Stimulated activated naive B cell treated with anti-CD40 and anti-IgM and Interleukin-4, amounts not matched to agents 10 μg/mL and 1 μg/mL and 100 μg/mL, for 72 hours (primary cell): ENCODE measurements around the gene ARL6IP5.
A peak's percentile ranks its signal among the peaks of the same experiment; 100 is the strongest.

Experiments
- ATAC-seq, 2 donors: fragments of 150-1000 bp; cut with Tn5 transposase; replicated peaks; 2 replicates each; pipeline ENCODE4 v1.10.0; 2021; ENCODE audit warnings: moderate library complexity in 1 of 2
- DNase-seq: peaks from one replicate; pipeline ENCODE4 v3.0.0; 2021
- H3K27ac Mint-ChIP-seq: one replicate; pipeline ENCODE4 v1.8.0; 2022; ENCODE audit warnings: mild to moderate bottlenecking, mixed read lengths
- H3K27me3 Mint-ChIP-seq, 2 donors: one replicate each; pipeline ENCODE4 v1.8.0; 2022; ENCODE audit warnings: mixed read lengths in 2 of 2
- H3K36me3 Mint-ChIP-seq, 2 donors: one replicate each; pipeline ENCODE4 v1.8.0; 2022; ENCODE audit warnings: mixed read lengths in 2 of 2, mild to moderate bottlenecking in 1 of 2
- H3K4me1 Mint-ChIP-seq, 2 donors: one replicate each; pipeline ENCODE4 v1.8.0; 2022; ENCODE audit warnings: mixed read lengths in 2 of 2, mild to moderate bottlenecking in 1 of 2
- H3K4me3 Mint-ChIP-seq, 2 donors: one replicate each; pipeline ENCODE4 v1.8.0; 2022; ENCODE audit warnings: mild to moderate bottlenecking in 2 of 2, mixed read lengths in 2 of 2, moderate library complexity in 1 of 2
- H3K9me3 Mint-ChIP-seq, 2 donors: one replicate each; pipeline ENCODE4 v1.8.0; 2022; ENCODE audit warnings: mixed read lengths in 2 of 2, mild to moderate bottlenecking in 1 of 2

ARL6IP5 gene

GRCh38 chr3:69116162-69116561, 31.4 kb downstream of the ARL6IP5 start:
- Mint-ChIP-seq H3K4me3 (no peak overlapping the region), H3K27ac (no peak overlapping the region), H3K27me3 (peaks cover 0 to 5% of the 10 kb centered on the region in 2 donors), H3K9me3 (no peaks in the 10 kb centered on the region), H3K36me3 (no peaks in the 10 kb centered on the region), H3K4me1 (peaks cover 3 to 4% of the 10 kb centered on the region in 2 donors)
- ATAC-seq (no peak), DNase-seq (no peak)

DNA sequence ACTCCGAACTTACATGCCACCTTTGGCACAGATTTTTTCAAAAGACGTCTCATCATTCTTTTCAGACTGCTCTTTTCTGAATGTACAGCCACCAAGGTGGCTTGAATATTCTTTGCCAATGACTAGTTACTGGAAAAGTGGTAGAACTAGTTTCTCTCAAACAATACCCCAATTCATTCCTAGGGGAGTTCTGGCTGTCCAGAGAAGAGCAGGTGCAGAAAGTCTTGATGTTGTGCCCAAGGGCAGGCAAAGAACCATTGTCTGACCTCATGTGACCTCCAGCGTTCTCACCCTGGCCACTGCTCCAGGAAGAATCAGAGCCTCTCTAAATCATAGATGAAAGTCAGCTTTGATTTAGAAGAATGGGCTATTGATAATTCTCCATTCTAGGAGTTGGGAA, 32.2 kb downstream of the ARL6IP5 start:
- H3K36me3 Mint-ChIP-seq = no peaks in the 10 kb centered on the region
- H3K4me1 Mint-ChIP-seq = peaks cover 2 to 5% of the 10 kb centered on the region in 2 donors
- H3K27me3 Mint-ChIP-seq = peaks cover 0 to 5% of the 10 kb centered on the region in 2 donors
- ATAC-seq = no peak
- no peaks in the 10 kb centered on the region for H3K9me3 Mint-ChIP-seq
- no peak overlapping the region for H3K27ac Mint-ChIP-seq
- no peak for DNase-seq
- H3K4me3 Mint-ChIP-seq = no peak overlapping the region

- no peak overlapping the region for H3K27ac Mint-ChIP-seq
- no peak overlapping the region for H3K4me3 Mint-ChIP-seq
- no peak for ATAC-seq
- H3K9me3 Mint-ChIP-seq = no peaks in the 10 kb centered on the region
- H3K4me1 Mint-ChIP-seq = peaks cover 2 to 5% of the 10 kb centered on the region in 2 donors
- H3K27me3 Mint-ChIP-seq = peaks cover 0 to 5% of the 10 kb centered on the region in 2 donors
- no peaks in the 10 kb centered on the region for H3K36me3 Mint-ChIP-seq
- DNase-seq = no peak
Measured at GRCh38 chr3:69118555-69118954, 33.8 kb downstream of the ARL6IP5 start.

- H3K4me1 Mint-ChIP-seq = peaks cover 2 to 5% of the 10 kb centered on the region in 2 donors
- no peak overlapping the region for H3K27ac Mint-ChIP-seq
- H3K27me3 Mint-ChIP-seq = peaks cover 0 to 5% of the 10 kb centered on the region in 2 donors
- no peaks in the 10 kb centered on the region for H3K36me3 Mint-ChIP-seq
- DNase-seq (no peak), ATAC-seq (no peak)
- no peak overlapping the region for H3K4me3 Mint-ChIP-seq
- H3K9me3 Mint-ChIP-seq = no peaks in the 10 kb centered on the region
Measured at GRCh38 chr3:69119138-69119537, 34.4 kb downstream of the ARL6IP5 start.

DNA sequence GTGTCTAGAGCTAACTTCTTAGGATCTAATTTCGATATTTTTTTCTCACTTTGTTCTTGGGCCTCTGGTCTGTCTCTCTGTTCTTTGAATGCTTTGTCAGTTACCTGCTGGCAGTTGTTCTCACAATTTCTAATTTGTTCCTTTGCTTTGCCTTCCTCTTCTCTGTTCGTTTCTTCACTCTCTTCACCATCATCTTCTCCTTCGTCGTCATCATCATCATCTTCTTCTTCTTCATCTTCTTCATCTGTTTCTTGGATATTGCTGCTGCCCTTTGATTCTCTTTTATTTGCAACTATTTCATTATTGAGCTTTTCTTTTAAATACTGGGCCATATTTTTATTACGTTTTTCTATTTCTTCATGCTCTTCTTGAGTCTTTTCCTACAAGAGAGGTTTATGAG, 34.9 kb downstream of the ARL6IP5 start:
- Mint-ChIP-seq H3K27ac (no peak overlapping the region), H3K4me3 (no peak overlapping the region), H3K27me3 (peaks cover 0 to 5% of the 10 kb centered on the region in 2 donors), H3K4me1 (peaks cover 2 to 5% of the 10 kb centered on the region in 2 donors), H3K9me3 (no peaks in the 10 kb centered on the region), H3K36me3 (no peaks in the 10 kb centered on the region)
- DNase-seq = no peak
- no peak for ATAC-seq

DNA sequence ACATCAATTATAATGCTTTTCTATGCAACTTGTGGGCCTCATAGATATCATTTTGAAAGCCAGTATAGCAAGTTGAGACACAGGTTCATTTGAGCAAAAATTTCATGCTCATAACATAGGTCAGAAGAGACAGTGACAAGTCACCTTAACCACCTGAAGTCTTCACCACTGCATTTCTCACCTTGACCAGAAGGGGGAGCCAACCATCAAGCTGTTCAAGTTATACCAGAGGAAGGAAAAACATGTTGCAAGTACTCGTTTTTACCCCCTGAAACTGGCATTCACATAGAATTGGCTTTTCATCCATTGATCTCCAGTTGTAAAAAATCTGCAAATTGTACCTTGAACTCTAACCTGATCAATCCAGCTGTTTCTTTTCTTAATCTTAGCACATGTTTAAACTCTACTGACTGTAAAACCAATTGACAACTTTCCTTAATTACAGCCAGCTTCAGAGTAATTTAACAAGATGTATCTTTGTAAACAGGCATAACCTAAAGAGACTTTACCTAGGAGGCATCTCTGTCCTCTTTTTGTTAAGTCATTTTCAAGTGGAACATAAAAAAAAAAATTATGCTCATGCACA, 36.2 kb downstream of the ARL6IP5 start:
- no peak overlapping the region for H3K27ac Mint-ChIP-seq
- H3K27me3 Mint-ChIP-seq = peaks cover 0 to 5% of the 10 kb centered on the region in 2 donors
- DNase-seq (peak; percentile 58), ATAC-seq (peak; percentile 78 to 84)
- no peak overlapping the region for H3K4me3 Mint-ChIP-seq
- H3K4me1 Mint-ChIP-seq = peaks cover 2 to 5% of the 10 kb centered on the region in 2 donors
- H3K9me3 Mint-ChIP-seq = no peaks in the 10 kb centered on the region
- no peaks in the 10 kb centered on the region for H3K36me3 Mint-ChIP-seq

- DNase-seq (no peak), ATAC-seq (no peak)
- Mint-ChIP-seq H3K4me1 (peaks cover 2 to 5% of the 10 kb centered on the region in 2 donors), H3K4me3 (no peak overlapping the region), H3K27me3 (peaks cover 0 to 5% of the 10 kb centered on the region in 2 donors), H3K36me3 (no peaks in the 10 kb centered on the region), H3K27ac (no peak overlapping the region), H3K9me3 (no peaks in the 10 kb centered on the region)
Measured at GRCh38 chr3:69121513-69121912, 36.8 kb downstream of the ARL6IP5 start.

DNA sequence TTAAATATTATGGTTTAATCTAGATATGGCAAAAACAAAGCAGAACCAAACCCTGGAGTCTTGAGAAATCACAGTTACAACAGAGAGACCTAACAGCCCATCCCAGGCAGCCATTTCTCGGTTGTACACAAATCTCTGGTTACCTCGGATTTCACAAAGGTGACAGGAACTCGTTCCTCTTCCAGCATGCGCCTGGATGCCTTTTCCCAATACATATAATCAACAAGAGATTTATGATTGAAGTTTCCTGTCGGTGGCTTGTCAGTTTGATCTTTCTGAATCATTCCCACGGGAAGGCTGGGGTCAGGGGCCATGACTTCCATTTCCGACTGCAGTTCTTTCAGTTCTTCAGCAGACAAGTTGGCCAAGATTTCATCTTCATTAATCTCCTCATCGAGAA, 37.2 kb downstream of the ARL6IP5 start:
- Mint-ChIP-seq H3K27me3 (peaks cover 0 to 8% of the 10 kb centered on the region in 2 donors), H3K4me3 (no peak overlapping the region), H3K4me1 (peaks cover 2 to 5% of the 10 kb centered on the region in 2 donors), H3K9me3 (no peaks in the 10 kb centered on the region), H3K27ac (no peak overlapping the region), H3K36me3 (no peaks in the 10 kb centered on the region)
- DNase-seq (no peak), ATAC-seq (no peak)

- Mint-ChIP-seq H3K27me3 (peaks cover 0 to 10% of the 10 kb centered on the region in 2 donors), H3K4me1 (peaks cover 2 to 5% of the 10 kb centered on the region in 2 donors), H3K27ac (no peak within 1 kb of the TSS), H3K4me3 (no peak within 1 kb of the TSS), H3K36me3 (no peaks in the 10 kb centered on the region), H3K9me3 (no peaks in the 10 kb centered on the region)
- no peak for ATAC-seq
- DNase-seq = no peak
Measured at GRCh38 chr3:69122403-69122802, 37.7 kb downstream of the ARL6IP5 start, which contains the start of gene LMOD3. LMOD3 (minus strand) TSS chr3:69122595; CDS start chr3:69122386, 209 bp downstream.

- Mint-ChIP-seq H3K36me3 (no peaks in the 10 kb centered on the region), H3K27me3 (peaks cover 0 to 5% of the 10 kb centered on the region in 2 donors), H3K9me3 (no peaks in the 10 kb centered on the region), H3K4me3 (no peak overlapping the region), H3K27ac (no peak overlapping the region), H3K4me1 (peaks cover 0 to under 1% of the 10 kb centered on the region in 2 donors)
- ATAC-seq = no peak
- DNase-seq = no peak
Measured at GRCh38 chr3:69126216-69126615, 41.5 kb downstream of the ARL6IP5 start.

- no peaks in the 10 kb centered on the region for H3K36me3 Mint-ChIP-seq
- no peaks in the 10 kb centered on the region for H3K4me1 Mint-ChIP-seq
- H3K4me3 Mint-ChIP-seq = no peak overlapping the region
- DNase-seq (no peak), ATAC-seq (no peak)
- no peaks in the 10 kb centered on the region for H3K9me3 Mint-ChIP-seq
- H3K27ac Mint-ChIP-seq = no peak overlapping the region
- H3K27me3 Mint-ChIP-seq = peaks cover 0 to 5% of the 10 kb centered on the region in 2 donors
Measured at GRCh38 chr3:69126999-69127398, 42.3 kb downstream of the ARL6IP5 start.

DNA sequence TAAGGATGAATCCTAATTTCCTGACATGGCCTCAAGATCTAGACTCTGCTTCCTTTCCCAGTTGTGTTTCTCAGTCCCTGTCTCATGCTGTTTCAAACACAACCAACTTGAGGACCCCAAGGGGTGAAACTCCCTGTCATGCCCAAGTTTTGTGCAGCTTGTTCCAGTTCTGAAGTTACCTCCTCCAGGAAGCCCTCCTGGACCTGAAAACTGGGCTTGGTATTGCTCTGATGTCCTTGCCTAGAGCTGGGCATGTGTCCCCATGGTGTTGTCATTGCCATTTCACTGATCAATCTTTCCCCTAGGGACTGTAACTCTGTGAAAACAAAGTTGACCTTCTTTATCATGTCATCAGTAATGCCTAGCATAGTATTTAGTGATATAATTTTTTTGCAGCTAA, 43.8 kb downstream of the ARL6IP5 start:
- ATAC-seq = no peak
- H3K27ac Mint-ChIP-seq = no peak overlapping the region

DNA sequence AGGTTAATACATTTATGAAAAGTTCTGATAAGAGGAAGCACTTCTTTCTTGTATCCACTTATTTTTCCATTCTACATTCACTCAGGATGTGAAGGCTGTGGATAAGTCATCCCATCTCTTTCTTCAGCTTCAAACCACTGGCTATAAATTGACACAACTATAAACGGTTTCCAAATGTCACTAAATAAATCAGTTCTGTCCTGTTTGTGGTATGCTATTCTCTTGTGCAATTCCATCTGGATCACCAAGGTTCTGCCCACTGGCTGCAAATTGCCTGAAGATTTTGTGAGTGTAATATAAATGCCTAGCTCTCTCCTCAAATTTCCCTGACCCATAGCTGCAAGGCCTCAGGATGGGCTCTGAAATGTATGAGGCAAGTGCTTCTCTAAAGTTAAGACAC, 44.8 kb downstream of the ARL6IP5 start:
- DNase-seq = no peak
- peaks cover 0 to 5% of the 10 kb centered on the region in 2 donors for H3K27me3 Mint-ChIP-seq

More for the DNA sequence above, 43.8 kb downstream of the ARL6IP5 start:
- Mint-ChIP-seq H3K4me1 (no peaks in the 10 kb centered on the region), H3K27me3 (peaks cover 0 to 5% of the 10 kb centered on the region in 2 donors), H3K9me3 (no peaks in the 10 kb centered on the region), H3K4me3 (no peak overlapping the region), H3K36me3 (no peaks in the 10 kb centered on the region)
- DNase-seq = no peak

DNA sequence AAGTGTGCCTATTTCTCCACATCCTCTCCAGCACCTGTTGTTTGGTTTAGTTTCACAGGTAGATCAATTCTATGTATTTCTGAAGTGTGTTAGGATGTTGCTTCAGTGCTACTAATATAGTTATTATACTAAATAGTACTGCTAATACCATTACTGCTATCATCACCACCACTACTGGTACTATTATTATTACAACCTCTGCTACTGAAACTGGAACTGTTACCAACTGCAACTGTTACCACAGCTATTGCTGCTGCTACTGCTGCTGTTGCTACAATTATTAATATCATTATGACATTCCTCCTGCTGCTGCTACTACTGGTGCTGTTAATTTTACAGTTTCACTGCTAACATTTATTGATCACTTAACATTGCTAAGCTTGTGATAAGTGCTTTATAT, 46.0 kb downstream of the ARL6IP5 start:
- Mint-ChIP-seq H3K9me3 (no peaks in the 10 kb centered on the region), H3K4me1 (no peaks in the 10 kb centered on the region), H3K36me3 (no peaks in the 10 kb centered on the region), H3K27me3 (peaks cover 0 to 5% of the 10 kb centered on the region in 2 donors), H3K27ac (no peak overlapping the region), H3K4me3 (no peak overlapping the region)
- ATAC-seq = no peak
- DNase-seq = no peak

More for the DNA sequence above, 44.8 kb downstream of the ARL6IP5 start:
- Mint-ChIP-seq H3K4me1 (no peaks in the 10 kb centered on the region), H3K9me3 (no peaks in the 10 kb centered on the region), H3K4me3 (no peak overlapping the region), H3K27ac (no peak overlapping the region), H3K36me3 (no peaks in the 10 kb centered on the region)
- ATAC-seq = no peak

DNA sequence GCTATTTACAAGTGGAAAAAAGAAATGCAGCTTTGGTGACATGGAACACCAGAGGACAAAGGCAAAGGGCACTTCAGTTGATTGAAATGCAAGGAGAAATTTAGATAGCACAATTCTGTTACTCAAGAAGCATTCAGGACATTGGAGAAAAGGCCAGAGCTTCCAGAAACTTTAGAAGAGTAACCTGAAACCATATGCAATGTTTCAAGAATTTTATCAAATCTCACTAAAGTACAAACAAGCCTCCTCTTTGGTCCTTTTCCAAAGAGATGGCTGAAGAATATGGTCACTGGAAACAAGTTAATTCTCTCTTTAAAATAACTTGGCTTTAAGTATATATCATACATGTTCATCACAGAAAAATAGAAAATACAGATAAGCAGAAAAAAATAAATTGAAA, 52.3 kb downstream of the ARL6IP5 start:
- Mint-ChIP-seq H3K27me3 (peaks cover 6 to 11% of the 10 kb centered on the region in 2 donors), H3K36me3 (no peaks in the 10 kb centered on the region), H3K27ac (no peak overlapping the region), H3K4me1 (no peaks in the 10 kb centered on the region), H3K9me3 (no peaks in the 10 kb centered on the region), H3K4me3 (no peak overlapping the region)
- DNase-seq (no peak), ATAC-seq (no peak)
